ENCODE data around the gene TGM1.
"Not testable (repeated sequence)": the region's sequence is repeated elsewhere in the genome, so short reads cannot be mapped to it uniquely, and the experiment has no call there.

TGM1 gene

GRCh38 chr14:24254630-24255392 is 8.2 kb downstream of the TGM1 start:
- DNase-seq (ENCODE audit: low read depth in 2 of 2): no peak

DNA sequence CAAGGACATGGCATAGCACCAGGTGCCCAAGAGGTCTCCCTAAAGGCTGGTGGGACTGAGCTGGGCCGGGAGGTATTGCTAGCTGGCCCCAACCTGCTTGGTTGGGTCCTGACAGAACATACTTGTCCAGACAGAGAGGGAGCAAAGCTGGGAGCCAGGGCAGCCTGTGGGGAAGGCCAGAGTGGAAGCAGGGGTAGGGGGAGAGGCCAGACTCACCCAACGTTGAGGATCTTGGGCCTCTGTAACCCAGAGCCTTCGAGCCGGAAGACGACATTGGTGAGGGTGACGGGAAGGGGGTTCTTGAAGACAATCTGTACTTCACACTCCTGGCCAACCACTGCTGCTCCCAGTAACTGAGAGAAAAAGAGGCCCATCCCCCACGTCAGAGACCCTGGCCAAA is 9.0 kb downstream of the TGM1 start:
- DNase-seq (ENCODE audit: low read depth in 2 of 2): no peak

DNA sequence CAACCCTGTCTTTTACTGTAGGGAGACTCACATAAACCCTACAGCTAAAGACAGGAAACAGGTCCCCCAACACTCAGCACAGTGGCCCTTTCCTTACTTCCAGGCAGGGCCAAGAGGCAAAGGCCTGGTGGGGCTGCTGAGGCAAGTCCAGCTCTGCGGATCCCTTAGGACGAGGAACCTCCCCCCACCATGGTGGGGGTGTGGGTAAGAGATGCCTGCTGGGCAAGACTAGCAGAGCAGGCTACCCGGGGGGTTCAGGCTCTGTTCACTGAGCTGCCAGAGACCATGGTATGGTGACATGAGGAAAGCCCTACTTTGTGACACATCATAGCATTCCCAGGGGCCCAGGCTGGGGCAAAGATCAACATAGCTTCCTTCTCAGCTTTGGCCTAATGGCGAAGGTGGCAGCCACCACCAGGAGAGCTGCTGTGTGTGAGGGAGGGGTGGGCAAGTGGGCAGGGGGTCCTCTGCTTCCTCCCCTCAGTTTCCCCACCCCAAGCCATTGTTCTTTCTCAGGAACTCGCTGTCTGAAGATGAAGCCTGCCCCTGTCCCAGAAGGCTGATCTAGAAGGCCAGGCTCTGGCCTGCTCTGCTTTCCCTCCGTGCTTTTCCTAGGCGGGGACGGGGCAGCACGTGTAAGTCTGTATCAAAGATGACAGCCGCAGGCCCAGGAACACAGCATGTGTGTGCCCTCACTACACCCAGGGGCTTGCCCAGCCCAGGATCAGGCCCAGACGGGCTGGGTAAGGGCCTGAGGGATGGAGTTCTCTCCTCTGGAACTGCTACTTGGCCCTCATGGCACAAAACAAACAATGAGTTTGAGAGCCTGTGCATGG is 10.5 kb downstream of the TGM1 start:
- no peak for DNase-seq (ENCODE audit: low read depth in 2 of 2)

- no peak for DNase-seq (ENCODE audit: low read depth in 2 of 2)
These were observed 11.1 kb downstream of the TGM1 start for GRCh38 chr14:24251880-24252288.

GRCh38 chr14:24250354-24250753 is 12.6 kb downstream of the TGM1 start:
- DNase-seq (ENCODE audit: low read depth in 2 of 2): no peak

DNA sequence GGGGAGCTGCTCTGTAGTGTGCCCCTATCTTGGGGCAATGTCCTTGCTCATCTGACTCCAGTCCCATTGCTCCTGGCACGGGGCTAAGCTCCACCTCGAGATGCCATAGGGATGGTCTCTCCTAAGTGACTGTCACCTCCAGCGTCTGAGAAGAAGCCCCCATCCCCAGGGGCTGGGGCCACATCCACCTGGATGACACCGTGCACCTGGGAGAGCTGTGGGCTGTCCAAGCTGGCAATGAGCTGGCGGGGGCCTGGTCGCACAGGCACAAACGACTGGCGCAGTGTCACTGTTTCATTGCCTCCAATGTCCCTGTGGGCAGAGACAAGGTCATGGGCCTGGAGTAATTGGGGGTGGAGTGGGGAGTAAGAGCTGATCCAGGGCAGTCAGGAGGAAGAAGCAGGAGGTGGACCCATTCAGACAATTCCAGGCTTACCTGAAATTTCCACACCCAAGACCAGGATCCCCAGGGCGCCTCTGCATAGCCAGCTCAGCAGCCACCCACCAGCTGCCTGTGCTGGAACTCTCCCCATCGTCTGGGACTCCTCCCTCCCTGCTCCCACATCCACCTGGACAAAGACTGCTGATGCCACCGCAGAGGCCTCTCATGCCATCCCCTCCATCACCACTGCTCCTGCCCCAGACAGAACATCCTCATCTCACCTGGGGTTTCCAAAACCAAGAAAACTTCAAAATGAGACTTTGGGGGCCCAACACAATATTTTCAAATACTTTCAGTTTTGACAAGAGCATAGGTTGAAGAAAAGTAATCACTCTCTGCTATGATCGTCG is 13.6 kb downstream of the TGM1 start:
- no peak for DNase-seq (ENCODE audit: low read depth in 2 of 2)

DNA sequence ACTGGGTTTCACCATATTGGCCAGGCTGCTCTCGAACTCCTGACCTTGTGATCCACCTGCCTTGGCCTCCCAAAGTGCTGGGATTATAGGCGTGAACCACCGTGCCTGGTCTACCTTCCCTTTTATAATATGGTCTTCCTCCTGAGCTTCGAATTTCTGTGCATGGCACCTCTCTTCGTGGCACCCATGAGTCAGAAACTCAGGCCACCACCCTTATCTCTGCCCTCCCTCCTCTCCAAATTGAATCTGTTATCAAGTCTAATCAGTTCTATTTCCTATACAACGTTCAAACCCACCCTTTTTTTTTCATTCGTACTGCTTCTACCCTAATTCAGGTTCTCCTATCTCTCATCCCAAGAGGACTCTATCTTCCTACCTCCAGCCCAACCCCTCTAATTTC is 15.6 kb downstream of the TGM1 start:
- DNase-seq (ENCODE audit: low read depth in 2 of 2): no peak

DNA sequence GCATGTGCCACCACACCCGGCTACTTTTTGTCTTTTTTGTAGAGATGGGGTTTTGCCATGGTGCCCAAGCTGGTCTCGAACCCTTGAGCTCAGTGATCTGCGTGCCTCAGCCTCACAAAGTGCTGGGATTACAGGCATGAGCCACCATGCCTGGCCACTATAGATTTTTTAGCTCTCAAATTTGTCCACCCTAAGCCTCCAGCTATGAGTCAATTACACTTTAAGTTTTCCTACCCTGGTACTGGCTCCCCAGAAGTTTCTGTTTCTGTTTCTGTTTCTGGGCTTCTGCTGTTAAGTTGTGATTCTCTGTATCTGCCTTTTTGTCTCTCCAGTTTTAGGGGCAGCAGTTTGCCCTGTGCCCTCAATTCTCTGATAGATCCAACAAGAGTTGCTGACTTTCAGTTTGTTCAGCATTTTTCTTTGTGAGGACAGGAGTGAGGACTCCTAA is 16.2 kb downstream of the TGM1 start:
- no peak for DNase-seq (ENCODE audit: low read depth in 2 of 2)

DNA sequence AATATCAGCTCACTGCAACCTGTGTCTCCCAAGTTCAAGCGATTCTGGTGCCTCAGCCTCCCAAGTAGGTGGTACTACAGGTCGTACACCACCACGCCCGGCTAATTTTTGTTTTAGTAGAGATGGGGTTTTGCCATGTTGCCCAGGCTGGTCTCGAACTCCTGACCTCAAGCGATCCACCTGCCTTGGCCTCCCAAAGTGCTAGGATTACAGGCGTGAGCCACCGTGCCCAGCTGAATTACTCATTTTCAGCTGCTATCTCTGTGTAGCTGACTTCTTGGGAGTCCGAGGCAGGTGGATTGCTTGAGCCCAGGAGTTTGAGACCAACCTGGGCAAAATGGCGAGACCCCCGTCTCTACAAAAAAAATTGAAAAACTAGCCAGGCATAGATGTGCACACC is 17.6 kb downstream of the TGM1 start:
- DNase-seq (ENCODE audit: low read depth in 2 of 2): not testable (repeated sequence)

DNA sequence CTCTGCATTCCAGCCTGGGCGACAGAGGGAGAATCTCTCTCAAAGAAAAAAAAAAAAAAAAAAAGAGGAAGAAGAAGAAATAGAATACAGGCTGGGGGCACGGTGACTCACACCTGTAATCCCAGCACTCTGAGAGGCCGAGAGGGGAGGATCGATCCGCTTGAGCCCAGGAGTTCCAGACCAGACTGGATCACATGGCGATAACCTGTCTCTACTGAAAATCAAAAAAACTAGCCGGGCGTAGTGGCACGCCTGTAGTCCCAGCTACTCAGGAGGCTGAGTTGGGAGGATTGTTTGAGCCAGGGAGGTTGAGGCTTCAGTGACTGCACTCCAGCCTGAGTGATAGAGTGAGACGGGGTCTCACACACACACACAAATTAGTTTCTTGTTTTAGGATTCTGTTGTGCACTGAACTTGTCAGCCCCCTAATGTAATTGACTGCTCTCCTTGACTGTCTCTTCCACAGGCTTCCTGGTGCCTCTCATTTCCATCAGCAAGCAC is 19.6 kb downstream of the TGM1 start:
- DNase-seq (ENCODE audit: low read depth in 2 of 2): no peak

DNA sequence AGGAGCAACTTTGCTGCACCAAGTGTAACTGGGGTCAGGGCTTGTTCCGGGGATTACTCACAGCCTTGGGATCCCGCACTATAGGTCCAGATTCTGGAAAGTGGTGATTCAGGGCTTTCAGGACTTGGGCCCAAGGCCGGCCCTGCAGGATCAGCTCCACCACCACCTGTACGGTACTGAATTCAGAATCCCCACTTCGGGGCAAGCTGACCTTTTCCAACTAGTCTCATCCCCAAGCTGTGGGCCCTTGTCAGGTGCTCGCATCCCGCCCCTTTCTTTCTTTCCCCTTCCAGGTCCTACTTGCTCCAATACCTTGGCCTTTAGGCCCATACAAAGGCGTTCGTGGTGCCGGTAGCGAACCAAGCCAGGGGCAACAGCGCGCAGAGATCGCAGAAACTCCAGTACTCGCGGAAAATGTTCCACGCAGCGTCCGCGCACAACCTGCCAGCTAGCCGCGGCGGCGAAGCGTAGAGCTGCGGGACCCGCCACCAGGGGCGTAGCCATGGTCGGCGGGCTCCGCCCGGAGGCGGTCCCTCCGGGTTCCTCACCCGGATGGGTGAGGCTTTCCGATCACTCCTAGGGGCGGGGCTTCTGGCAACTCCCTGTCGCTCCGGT is 21.0 kb downstream of the TGM1 start:
- DNase-seq (ENCODE audit: low read depth in 2 of 2): peak; percentile 81 to 89

GRCh38 chr14:24240110-24240918 is 22.7 kb downstream of the TGM1 start:
- no peak for DNase-seq (ENCODE audit: low read depth in 2 of 2)

DNA sequence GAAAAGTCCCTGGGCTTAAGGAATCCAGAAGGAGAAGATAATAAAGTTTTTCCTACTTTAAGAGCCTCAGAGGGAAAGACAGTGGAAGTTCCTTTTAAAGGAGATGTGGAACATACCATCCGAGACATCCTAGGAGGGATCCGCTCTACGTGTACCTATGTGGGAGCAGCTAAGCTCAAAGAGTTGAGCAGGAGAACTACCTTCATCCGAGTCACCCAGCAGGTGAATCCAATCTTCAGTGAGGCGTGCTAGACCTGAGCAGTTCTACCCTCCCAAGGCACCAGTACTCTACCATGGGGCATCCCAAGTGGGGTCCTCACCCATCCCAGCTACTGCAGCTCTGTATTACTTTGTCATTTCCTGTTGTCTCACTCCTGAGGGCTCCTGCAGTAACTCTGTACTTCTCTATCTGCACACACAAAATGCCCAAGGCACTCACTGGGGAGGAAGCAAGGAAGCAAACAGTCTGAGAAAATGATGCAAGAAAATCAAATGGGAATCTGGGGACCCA is 24.4 kb downstream of the TGM1 start:
- no peak for DNase-seq (ENCODE audit: low read depth in 2 of 2)

GRCh38 chr14:24238123-24238522 is 24.9 kb downstream of the TGM1 start:
- no peak for DNase-seq (ENCODE audit: low read depth in 2 of 2)

GRCh38 chr14:24237463-24237955 is 25.5 kb downstream of the TGM1 start:
- no peak for DNase-seq (ENCODE audit: low read depth in 2 of 2)

GRCh38 chr14:24236689-24237462 is 26.1 kb downstream of the TGM1 start:
- no peak for DNase-seq (ENCODE audit: low read depth in 2 of 2)

GRCh38 chr14:24235804-24236688 is 26.9 kb downstream of the TGM1 start:
- DNase-seq (ENCODE audit: low read depth in 2 of 2): no peak
